CD8-positive, alpha-beta memory T cell (primary cell): Measurements from ENCODE around the gene IDH2. TPM values are rescaled to one million over a fixed set of nuclear protein-coding genes. Genes with fewer than 3 reads are reported as not detected.
A peak's percentile ranks its signal among the peaks of the same experiment; 100 is the strongest.

Source experiments
- CTCF ChIA-PET: fragments of 350-600 bp; sonication (Branson Sonifier 250); formaldehyde crosslinking; loops from one replicate; lab custom pipeline; 2021; ENCODE audit warnings: antibody characterized with exemption; lab: Charles Lee
- POLR2A ChIA-PET: fragments of 350-600 bp; sonication (Branson Sonifier 250); formaldehyde crosslinking; loops from one replicate; lab custom pipeline; 2021; ENCODE audit warnings: antibody characterized with exemption; lab: Charles Lee
- DNase-seq, 5 donors: peaks; one replicate each; pipeline versions ENCODE4 v3.0.0 to v3.0.0-alpha.2; 2020 to 2022; ENCODE audit warnings: mixed read lengths in 1 of 5
- H3K27ac ChIP-seq: one replicate; pipeline ENCODE4 v1.7.0; 2013; ENCODE audit warnings: low read depth, mild to moderate bottlenecking, low read length, moderate library complexity
- H3K27me3 ChIP-seq: 2 replicates; pipeline ENCODE4 v1.7.0; 2013; ENCODE audit warnings: low read length, mild to moderate bottlenecking; ENCODE audit not compliant: insufficient read depth, poor library complexity, severe bottlenecking
- H3K36me3 ChIP-seq: 2 replicates; pipeline ENCODE4 v1.7.0; 2013; ENCODE audit warnings: mild to moderate bottlenecking, low read length, moderate library complexity; ENCODE audit not compliant: insufficient read depth
- H3K4me1 ChIP-seq: 2 replicates; pipeline ENCODE4 v1.7.0; 2013; ENCODE audit warnings: mild to moderate bottlenecking, low read length, moderate library complexity; ENCODE audit not compliant: insufficient read depth
- H3K4me3 ChIP-seq: 2 replicates; pipeline ENCODE4 v1.7.0; 2013; ENCODE audit warnings: mild to moderate bottlenecking, low read length
- H3K9me3 ChIP-seq: 2 replicates; pipeline ENCODE4 v1.7.0; 2013; ENCODE audit warnings: mild to moderate bottlenecking, low read length
- H3K27ac Mint-ChIP-seq, 8 donors: one replicate each; pipeline ENCODE4 v1.8.0; 2020 to 2021; ENCODE audit warnings: mixed read lengths in 8 of 8, mild to moderate bottlenecking in 6 of 8, inconsistent platforms in 3 of 8, moderate library complexity in 3 of 8
- H3K27me3 Mint-ChIP-seq, 2 donors: one replicate each; pipeline ENCODE4 v1.8.0; 2020 to 2021; ENCODE audit warnings: mixed read lengths in 2 of 2, mild to moderate bottlenecking in 1 of 2, moderate library complexity in 1 of 2
- H3K36me3 Mint-ChIP-seq, 3 donors: one replicate each; pipeline ENCODE4 v1.8.0; 2020 to 2021; ENCODE audit warnings: mixed read lengths in 3 of 3, inconsistent platforms in 1 of 3, mild to moderate bottlenecking in 1 of 3
- H3K4me1 Mint-ChIP-seq, 3 donors: one replicate each; pipeline ENCODE4 v1.8.0; 2020 to 2021; ENCODE audit warnings: mixed read lengths in 3 of 3, inconsistent platforms in 1 of 3, mild to moderate bottlenecking in 1 of 3
- H3K4me3 Mint-ChIP-seq, 7 donors: one replicate each; pipeline ENCODE4 v1.8.0; 2020 to 2021; ENCODE audit warnings: mixed read lengths in 7 of 7, mild to moderate bottlenecking in 6 of 7, moderate library complexity in 4 of 7, inconsistent platforms in 2 of 7
- H3K9me3 Mint-ChIP-seq, 5 donors: one replicate each; pipeline ENCODE4 v1.8.0; 2020 to 2022; ENCODE audit warnings: mixed read lengths in 5 of 5, mild to moderate bottlenecking in 3 of 5, moderate library complexity in 2 of 5, inconsistent platforms in 1 of 5
- polyA plus RNA-seq: library from polyadenylated mRNA; unstranded; fragments of 300-500 nt; fragmentation: Illumina TruSeq; gene quantifications from one replicate; pipeline ENCODE4 v1.2.3, GENCODE V29; 2021
- total RNA-seq, 2 experiments: library from RNA; stranded (reverse); gene quantifications; one replicate each; pipeline ENCODE4 v1.2.3, GENCODE V29; 2021

Gene IDH2
- total and polyA plus RNA-seq, 3 experiments from 2014 or later, result 72.8 to 148 (median 73.8) TPM

- Mint-ChIP-seq H3K4me3 (no peak overlapping the region), H3K27me3 (no peaks in the 10 kb centered on the region), H3K9me3 (no peaks in the 10 kb centered on the region), H3K4me1 (peaks cover 10 to 30% (median 15%) of the 10 kb centered on the region in 3 donors), H3K27ac (peak overlapping the region in 6 of 8 donors; percentile 9 to 86 (median 62)), H3K36me3 (peaks cover 7 to 81% (median 10%) of the 10 kb centered on the region in 3 donors)
- Histone ChIP-seq H3K4me1 (no peaks in the 10 kb centered on the region), H3K27ac (no peak overlapping the region), H3K27me3 (no peaks in the 10 kb centered on the region), H3K9me3 (no peaks in the 10 kb centered on the region), H3K4me3 (no peak overlapping the region), H3K36me3 (peaks cover 48% of the 10 kb centered on the region)
- POLR2A ChIA-PET, result interaction anchor here (0.5 to 0.6 kb wide), 2 partner anchors 167 to 751 kb away, joined by 3 to 7 read pairs; no protein-coding TSS in a partner anchor
- no peak for DNase-seq
- CTCF ChIA-PET, result interaction anchor here (0.8 to 2.9 kb wide), 4 partner anchors 12 to 167 kb away, joined by 3 to 11 read pairs (median 6); partner anchors contain the start of gene IDH2
Observed at GRCh38 chr15:90087454-90088154, 14.7 kb downstream of the IDH2 start.

- H3K4me1 Mint-ChIP-seq, result peaks cover 8 to 26% (median 11%) of the 10 kb centered on the region in 3 donors
- H3K36me3 Mint-ChIP-seq, result peaks cover 7 to 83% (median 8%) of the 10 kb centered on the region in 3 donors
- H3K9me3 Mint-ChIP-seq, result no peaks in the 10 kb centered on the region
- peak overlapping the region in 1 of 7 donors; percentile 45 for H3K4me3 Mint-ChIP-seq
- Histone ChIP-seq H3K27ac (no peak overlapping the region), H3K27me3 (no peaks in the 10 kb centered on the region), H3K9me3 (no peaks in the 10 kb centered on the region), H3K4me1 (no peaks in the 10 kb centered on the region), H3K36me3 (peaks cover 48% of the 10 kb centered on the region), H3K4me3 (no peak overlapping the region)
- POLR2A ChIA-PET, result no interaction called here
- H3K27me3 Mint-ChIP-seq, result no peaks in the 10 kb centered on the region
- peak overlapping the region; percentile 15 to 86 (median 74) for H3K27ac Mint-ChIP-seq
- DNase-seq, result peak in 2 of 5 donors; percentile 18 to 62
- CTCF ChIA-PET, result interaction anchor here (0.8 to 2.9 kb wide), 3 partner anchors 12 to 166 kb away, joined by 5 to 11 read pairs (median 8); partner anchors contain the start of gene IDH2
Observed at GRCh38 chr15:90086868-90087268, 15.4 kb downstream of the IDH2 start.

GRCh38 chr15:90085565-90085964, 16.7 kb downstream of the IDH2 start:
- CTCF ChIA-PET, result interaction anchor here (1.0 to 2.9 kb wide), 6 partner anchors 9 to 211 kb away, joined by 3 to 11 read pairs (median 4); partner anchors contain the start of gene AP3S2
- Mint-ChIP-seq H3K4me1 (peaks cover 6 to 18% (median 7%) of the 10 kb centered on the region in 3 donors), H3K9me3 (no peaks in the 10 kb centered on the region), H3K36me3 (peaks cover 7 to 86% (median 8%) of the 10 kb centered on the region in 3 donors), H3K4me3 (no peak overlapping the region), H3K27me3 (no peaks in the 10 kb centered on the region), H3K27ac (peak overlapping the region in 2 of 8 donors; percentile 12 to 47)
- no peaks in the 10 kb centered on the region for H3K4me1 ChIP-seq
- no peak overlapping the region for H3K27ac ChIP-seq
- H3K27me3 ChIP-seq, result no peaks in the 10 kb centered on the region
- no peak for DNase-seq
- POLR2A ChIA-PET, result no interaction called here
- peaks cover 48% of the 10 kb centered on the region for H3K36me3 ChIP-seq
- no peak overlapping the region for H3K4me3 ChIP-seq
- no peaks in the 10 kb centered on the region for H3K9me3 ChIP-seq

- Histone ChIP-seq H3K4me3 (no peak overlapping the region), H3K36me3 (peaks cover 45% of the 10 kb centered on the region), H3K27me3 (no peaks in the 10 kb centered on the region), H3K27ac (no peak overlapping the region), H3K9me3 (no peaks in the 10 kb centered on the region), H3K4me1 (no peaks in the 10 kb centered on the region)
- Mint-ChIP-seq H3K27me3 (no peaks in the 10 kb centered on the region), H3K36me3 (peaks cover 7 to 87% (median 8%) of the 10 kb centered on the region in 3 donors), H3K27ac (peak overlapping the region in 1 of 8 donors; percentile 6), H3K9me3 (no peaks in the 10 kb centered on the region), H3K4me1 (peaks cover 6 to 16% (median 6%) of the 10 kb centered on the region in 3 donors), H3K4me3 (no peak overlapping the region)
- no peak for DNase-seq
- CTCF ChIA-PET, result interaction anchor here (1.0 to 2.9 kb wide), 7 partner anchors 9 to 210 kb away, joined by 3 to 11 read pairs (median 3); no protein-coding TSS in a partner anchor
- POLR2A ChIA-PET, result no interaction called here
Observed at GRCh38 chr15:90084876-90085423, 17.3 kb downstream of the IDH2 start.

- no peak for DNase-seq
- H3K4me3 Mint-ChIP-seq, result no peak overlapping the region
- peaks cover 7 to 81% (median 8%) of the 10 kb centered on the region in 3 donors for H3K36me3 Mint-ChIP-seq
- Histone ChIP-seq H3K27me3 (no peaks in the 10 kb centered on the region), H3K4me3 (no peak overlapping the region), H3K4me1 (no peaks in the 10 kb centered on the region), H3K36me3 (peaks cover 41% of the 10 kb centered on the region), H3K27ac (no peak overlapping the region), H3K9me3 (no peaks in the 10 kb centered on the region)
- H3K9me3 Mint-ChIP-seq, result no peaks in the 10 kb centered on the region
- H3K27me3 Mint-ChIP-seq, result no peaks in the 10 kb centered on the region
- CTCF ChIA-PET, result interaction anchor here (1.0 to 1.3 kb wide), 3 partner anchors 15 to 210 kb away, joined by 3 to 5 read pairs (median 3); no protein-coding TSS in a partner anchor
- POLR2A ChIA-PET, result no interaction called here
- peak overlapping the region in 4 of 8 donors; percentile 10 to 47 (median 28) for H3K27ac Mint-ChIP-seq
- H3K4me1 Mint-ChIP-seq, result peaks cover 6 to 10% (median 6%) of the 10 kb centered on the region in 3 donors
Observed at GRCh38 chr15:90083954-90084607, 18.2 kb downstream of the IDH2 start.

- Mint-ChIP-seq H3K9me3 (no peaks in the 10 kb centered on the region), H3K4me1 (peaks cover 6 to 10% (median 6%) of the 10 kb centered on the region in 3 donors), H3K36me3 (peaks cover 7 to 80% (median 8%) of the 10 kb centered on the region in 3 donors), H3K27ac (peak overlapping the region in 2 of 8 donors; percentile 19 to 71), H3K27me3 (no peaks in the 10 kb centered on the region), H3K4me3 (no peak overlapping the region)
- Histone ChIP-seq H3K36me3 (peaks cover 38% of the 10 kb centered on the region), H3K4me1 (no peaks in the 10 kb centered on the region), H3K9me3 (no peaks in the 10 kb centered on the region), H3K27me3 (no peaks in the 10 kb centered on the region), H3K4me3 (no peak overlapping the region), H3K27ac (no peak overlapping the region)
- DNase-seq, result no peak
- ChIA-PET POLR2A (interaction anchor here (1.1 kb wide), 1 partner anchor 16 kb away, joined by 3 read pairs; no protein-coding TSS in a partner anchor), CTCF (interaction anchor here (1.3 kb wide), 1 partner anchor 209 kb away, joined by 5 read pairs; no protein-coding TSS in a partner anchor)
Observed at GRCh38 chr15:90083419-90083818, 18.8 kb downstream of the IDH2 start.

- H3K27me3 ChIP-seq, result no peaks in the 10 kb centered on the region
- no peak overlapping the region for H3K27ac ChIP-seq
- no peak for DNase-seq
- no peaks in the 10 kb centered on the region for H3K9me3 ChIP-seq
- H3K36me3 ChIP-seq, result peaks cover 28% of the 10 kb centered on the region
- no peaks in the 10 kb centered on the region for H3K4me1 ChIP-seq
- H3K4me3 Mint-ChIP-seq, result no peak overlapping the region
- peaks cover 7 to 75% (median 8%) of the 10 kb centered on the region in 3 donors for H3K36me3 Mint-ChIP-seq
- peaks cover 6 to 7% (median 6%) of the 10 kb centered on the region in 3 donors for H3K4me1 Mint-ChIP-seq
- CTCF ChIA-PET, result no interaction called here
- no peaks in the 10 kb centered on the region for H3K27me3 Mint-ChIP-seq
- H3K27ac Mint-ChIP-seq, result peak overlapping the region in 1 of 8 donors; percentile 47
- no peaks in the 10 kb centered on the region for H3K9me3 Mint-ChIP-seq
- POLR2A ChIA-PET, result interaction anchor here (0.6 to 1.1 kb wide), 3 partner anchors 11 to 162 kb away, joined by 3 to 7 read pairs (median 3); no protein-coding TSS in a partner anchor
- no peak overlapping the region for H3K4me3 ChIP-seq
Observed at GRCh38 chr15:90082140-90082715, 20.0 kb downstream of the IDH2 start.
